Muscle layer of colon (tissue), 2 donors: ENCODE data around the gene BTNL8.

Experiments
- H3K27ac ChIP-seq: one replicate; pipeline ENCODE4 v1.7.0; 2013; ENCODE audit warnings: low read depth, mild to moderate bottlenecking, low read length, moderate library complexity
- H3K27me3 ChIP-seq, 2 donors: one replicate each; pipeline ENCODE4 v1.7.0; 2013; ENCODE audit warnings: low read length in 2 of 2, mild to moderate bottlenecking in 2 of 2; ENCODE audit not compliant: insufficient read depth in 2 of 2, control insufficient read depth in 1 of 2
- H3K36me3 ChIP-seq: one replicate; pipeline ENCODE4 v1.7.0; 2013; ENCODE audit warnings: mild to moderate bottlenecking, low read length; ENCODE audit not compliant: insufficient read depth
- H3K4me1 ChIP-seq: one replicate; pipeline ENCODE4 v1.7.0; 2013; ENCODE audit warnings: mild to moderate bottlenecking, low read length; ENCODE audit not compliant: insufficient read depth
- H3K4me3 ChIP-seq, 2 donors: one replicate each; pipeline ENCODE4 v1.7.0; 2013; ENCODE audit warnings: low read length in 2 of 2, low read depth in 1 of 2, mild to moderate bottlenecking in 1 of 2, moderate library complexity in 1 of 2
- H3K9ac ChIP-seq: one replicate; pipeline ENCODE4 v1.7.0; 2013; ENCODE audit warnings: low read length
- H3K9me3 ChIP-seq: one replicate; pipeline ENCODE4 v1.7.0; 2013; ENCODE audit warnings: mild to moderate bottlenecking, low read length
- donor health status: abdominal sarcoma.
- donor health status: Adenocarcinoma of cecum.

The BTNL8 gene

GRCh38 chr5:180920710-180921109, 21.8 kb downstream of the BTNL8 start:
- H3K9me3 ChIP-seq, result no peaks in the 10 kb centered on the region

DNA sequence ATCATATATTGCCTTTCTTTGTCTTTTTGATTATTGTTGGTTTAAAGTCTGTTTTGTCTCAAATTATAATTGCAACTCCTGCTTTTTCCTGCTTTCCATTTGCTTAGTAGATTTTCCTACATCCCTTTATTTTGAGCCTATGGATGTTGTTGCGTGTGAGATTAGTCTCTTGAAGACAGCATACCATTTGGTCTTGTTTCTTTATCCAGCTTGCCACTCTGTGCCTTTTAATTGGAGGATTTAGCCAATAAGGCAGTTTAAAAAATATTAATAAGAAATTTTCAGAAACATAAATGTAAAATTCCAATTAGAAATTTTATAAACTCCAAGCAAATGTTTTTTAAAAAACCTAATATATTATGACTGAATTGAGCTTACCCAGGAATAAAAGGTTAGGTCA, 24.0 kb downstream of the BTNL8 start:
- Histone ChIP-seq H3K9ac (no peak overlapping the region), H3K27me3 (no peaks in the 10 kb centered on the region), H3K9me3 (no peaks in the 10 kb centered on the region), H3K4me3 (no peak overlapping the region), H3K4me1 (no peaks in the 10 kb centered on the region), H3K27ac (no peak overlapping the region), H3K36me3 (no peaks in the 10 kb centered on the region)

More at GRCh38 chr5:180920710-180921109, 21.8 kb downstream of the BTNL8 start:
- Histone ChIP-seq H3K9ac (no peak overlapping the region), H3K27me3 (no peaks in the 10 kb centered on the region), H3K36me3 (no peaks in the 10 kb centered on the region), H3K27ac (no peak overlapping the region), H3K4me1 (no peaks in the 10 kb centered on the region), H3K4me3 (no peak overlapping the region)

- H3K36me3 ChIP-seq, result no peaks in the 10 kb centered on the region
- no peak overlapping the region for H3K9ac ChIP-seq
- no peak overlapping the region for H3K27ac ChIP-seq
- H3K4me3 ChIP-seq, result no peak overlapping the region
- H3K4me1 ChIP-seq, result no peaks in the 10 kb centered on the region
- peaks cover 7% of the 10 kb centered on the region for H3K9me3 ChIP-seq
- no peaks in the 10 kb centered on the region for H3K27me3 ChIP-seq
Measured at GRCh38 chr5:180932660-180933059, 33.7 kb downstream of the BTNL8 start.

- H3K4me1 ChIP-seq, result no peaks in the 10 kb centered on the region
- no peaks in the 10 kb centered on the region for H3K36me3 ChIP-seq
- no peak overlapping the region for H3K4me3 ChIP-seq
- H3K27ac ChIP-seq, result no peak overlapping the region
- H3K9me3 ChIP-seq, result peaks cover 15% of the 10 kb centered on the region
- no peak overlapping the region for H3K9ac ChIP-seq
- no peaks in the 10 kb centered on the region for H3K27me3 ChIP-seq
Measured at GRCh38 chr5:180935203-180935602, 36.2 kb downstream of the BTNL8 start.

DNA sequence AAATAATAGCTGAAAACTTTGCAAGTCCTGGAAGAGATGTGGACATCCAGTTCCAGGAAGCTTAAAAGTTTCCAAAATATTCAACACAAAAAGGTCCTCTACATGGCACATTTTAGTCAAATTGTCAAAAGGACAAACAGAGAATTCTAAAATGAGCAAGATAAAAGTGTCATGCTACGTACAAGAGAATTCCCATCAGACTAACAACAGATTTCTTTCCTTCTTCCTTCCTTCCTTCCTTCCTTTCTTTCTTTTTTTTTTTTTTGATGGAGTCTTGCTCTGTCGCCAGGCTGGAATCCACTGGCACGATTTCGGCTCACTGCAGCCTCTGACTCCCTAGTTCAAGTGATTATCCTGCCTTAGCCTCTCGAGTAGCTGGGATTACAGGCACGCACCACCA, 39.3 kb downstream of the BTNL8 start:
- peaks cover 15% of the 10 kb centered on the region for H3K9me3 ChIP-seq
- no peaks in the 10 kb centered on the region for H3K36me3 ChIP-seq
- H3K27me3 ChIP-seq, result no peaks in the 10 kb centered on the region
- H3K4me1 ChIP-seq, result no peaks in the 10 kb centered on the region
- no peak overlapping the region for H3K9ac ChIP-seq
- H3K27ac ChIP-seq, result no peak overlapping the region
- no peak overlapping the region for H3K4me3 ChIP-seq

GRCh38 chr5:180950291-180950949, 51.5 kb downstream of the BTNL8 start:
- Histone ChIP-seq H3K9ac (no peak overlapping the region), H3K36me3 (no peaks in the 10 kb centered on the region), H3K4me1 (no peaks in the 10 kb centered on the region), H3K27ac (no peak overlapping the region), H3K4me3 (no peak overlapping the region), H3K9me3 (no peaks in the 10 kb centered on the region), H3K27me3 (no peaks in the 10 kb centered on the region)

DNA sequence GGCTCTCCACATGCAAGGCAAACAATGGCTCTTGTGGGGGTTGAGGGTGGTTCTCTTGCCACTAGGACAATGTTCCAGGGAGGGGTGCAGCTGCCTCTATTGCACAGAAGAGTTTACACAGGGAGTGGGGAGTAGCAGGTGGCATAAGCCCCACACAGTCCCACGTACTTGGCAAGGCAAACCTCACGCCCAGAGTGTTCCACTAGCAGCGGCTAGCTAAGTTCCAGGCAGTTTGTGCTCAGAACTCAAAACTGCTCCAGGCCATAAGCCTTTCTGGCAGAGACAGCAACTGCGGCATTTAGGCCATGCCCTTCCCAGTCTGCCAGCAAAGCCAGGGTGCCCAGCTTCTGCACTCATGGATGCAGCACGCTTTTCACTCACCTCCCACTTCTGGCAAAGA, 60.7 kb downstream of the BTNL8 start:
- no peaks in the 10 kb centered on the region for H3K27me3 ChIP-seq
- no peak overlapping the region for H3K27ac ChIP-seq
- no peak overlapping the region for H3K4me3 ChIP-seq
- no peaks in the 10 kb centered on the region for H3K36me3 ChIP-seq
- H3K9me3 ChIP-seq, result no peaks in the 10 kb centered on the region
- H3K4me1 ChIP-seq, result no peaks in the 10 kb centered on the region
- no peak overlapping the region for H3K9ac ChIP-seq

GRCh38 chr5:180960209-180960608, 61.2 kb downstream of the BTNL8 start:
- Histone ChIP-seq H3K27me3 (no peaks in the 10 kb centered on the region), H3K36me3 (no peaks in the 10 kb centered on the region), H3K9ac (no peak overlapping the region), H3K9me3 (no peaks in the 10 kb centered on the region), H3K27ac (no peak overlapping the region), H3K4me1 (no peaks in the 10 kb centered on the region), H3K4me3 (no peak overlapping the region)

GRCh38 chr5:180969406-180969805, 70.4 kb downstream of the BTNL8 start:
- Histone ChIP-seq H3K36me3 (no peaks in the 10 kb centered on the region), H3K27me3 (no peaks in the 10 kb centered on the region), H3K9me3 (no peaks in the 10 kb centered on the region), H3K9ac (no peak overlapping the region), H3K4me1 (no peaks in the 10 kb centered on the region), H3K4me3 (no peak overlapping the region), H3K27ac (no peak overlapping the region)

DNA sequence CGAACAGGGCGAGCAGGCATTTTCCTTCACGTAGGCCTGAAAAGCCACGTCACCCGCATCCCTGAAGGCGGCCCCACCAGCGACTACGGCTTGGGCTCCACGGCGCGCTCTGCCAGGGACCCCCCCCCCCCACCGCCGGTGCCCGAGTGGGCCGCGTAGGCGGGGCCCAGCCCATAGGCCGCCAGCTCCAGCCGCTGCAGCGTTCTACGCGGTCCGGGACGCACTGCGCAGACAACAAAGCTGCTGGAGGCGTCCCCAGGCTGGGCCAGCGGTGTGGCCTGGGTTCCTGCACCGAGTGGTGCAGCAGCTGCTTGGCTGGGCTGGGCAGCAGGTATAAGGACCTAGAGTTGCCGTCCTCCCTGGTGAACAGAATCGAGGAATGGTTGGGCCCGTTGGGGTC, 71.4 kb downstream of the BTNL8 start:
- Histone ChIP-seq H3K36me3 (no peaks in the 10 kb centered on the region), H3K4me3 (no peak overlapping the region), H3K9me3 (no peaks in the 10 kb centered on the region), H3K27ac (no peak overlapping the region), H3K9ac (no peak overlapping the region), H3K4me1 (no peaks in the 10 kb centered on the region), H3K27me3 (no peaks in the 10 kb centered on the region)

DNA sequence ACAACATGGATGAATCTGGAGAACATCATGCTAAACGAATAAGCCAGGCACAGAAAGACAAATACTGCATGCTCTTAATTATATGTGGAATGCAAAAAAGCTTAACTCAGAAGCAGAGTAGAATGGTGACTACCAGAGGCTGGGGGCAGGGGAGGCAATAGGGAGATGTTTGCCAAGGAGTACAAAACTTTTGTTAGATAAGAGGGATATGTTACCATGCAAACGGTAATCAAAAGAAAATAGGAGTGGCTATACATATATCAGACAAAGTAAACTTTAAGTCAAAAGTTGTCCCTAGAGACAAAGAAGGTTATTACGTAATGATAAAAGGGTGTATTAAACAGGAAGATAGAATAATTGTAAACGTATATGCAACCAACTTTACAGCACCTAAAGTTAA, 71.9 kb downstream of the BTNL8 start:
- Histone ChIP-seq H3K36me3 (no peaks in the 10 kb centered on the region), H3K27me3 (no peaks in the 10 kb centered on the region), H3K4me3 (no peak overlapping the region), H3K27ac (no peak overlapping the region), H3K9me3 (no peaks in the 10 kb centered on the region), H3K9ac (no peak overlapping the region), H3K4me1 (no peaks in the 10 kb centered on the region)

- Histone ChIP-seq H3K27ac (no peak overlapping the region), H3K36me3 (no peaks in the 10 kb centered on the region), H3K4me1 (no peaks in the 10 kb centered on the region), H3K9ac (no peak overlapping the region), H3K27me3 (no peaks in the 10 kb centered on the region), H3K9me3 (no peaks in the 10 kb centered on the region), H3K4me3 (no peak overlapping the region)
Measured at GRCh38 chr5:180974612-180975315, 75.8 kb downstream of the BTNL8 start.
